Measurements from ENCODE around the gene LHPP. TPM values are rescaled to one million over a fixed set of nuclear protein-coding genes. Genes with fewer than 3 reads are reported as not detected.

Gene LHPP
- total and polyA plus RNA-seq, 10 of the 15 experiments (the other 5 are each of a cell fraction or from before 2014, with no cell fraction given): 0.79 to 9.8 (median 6.7) TPM

- TF ChIP-seq GABPA (IDR thresholded peaks at IDR 0.05; ENCODE audit: low read depth) (no peak), CBFB (IDR thresholded peaks at IDR 0.05; ENCODE audit: low read depth) (no peak), IKZF2 (IDR thresholded peaks at IDR 0.05) (no peak), PRDM15 (CRISPR knock-in tag; IDR thresholded peaks at IDR 0.05) (no peak), STAT1 (conservative IDR thresholded peaks at IDR 0.05) (no peak), STAT3 (IDR thresholded peaks at IDR 0.05; ENCODE audit: low read depth, low read length) (no peak), BRCA1 (IDR thresholded peaks at IDR 0.05; ENCODE audit: low read depth, low read length) (no peak)
Measured at GRCh38 chr10:124599588-124600050, 138.0 kb downstream of the LHPP start (continued).

GRCh38 chr10:124600051-124600880 is 138.6 kb downstream of the LHPP start:
- Histone ChIP-seq H3K9ac (ENCODE audit: control insufficient read depth, insufficient read depth, low read length) (no peak overlapping the region), H3K79me2 (ENCODE audit: control insufficient read depth, insufficient read depth, low read length) (no peaks in the 10 kb centered on the region), H3K4me1 (ENCODE audit: control insufficient read depth, insufficient read depth, low read length) (peaks cover 7% of the 10 kb centered on the region), H3K27ac (ENCODE audit: control insufficient read depth, insufficient read depth) (no peak overlapping the region), H3K4me2 (ENCODE audit: control insufficient read depth, insufficient read depth) (no peak overlapping the region), H2AFZ (ENCODE audit: control insufficient read depth, low read depth, low read length) (no peak overlapping the region), H3K36me3 (ENCODE audit: control insufficient read depth in 2 of 2, insufficient read depth in 2 of 2, low read length in 1 of 2) (no peaks in the 10 kb centered on the region), H3K9me3 (replicated peaks; ENCODE audit: control insufficient read depth, insufficient read depth, low read length) (no peaks in the 10 kb centered on the region), H3K27me3 (replicated peaks in 1 of 2; ENCODE audit: control insufficient read depth in 2 of 2, insufficient read depth in 2 of 2, low read length in 1 of 2) (no peaks in the 10 kb centered on the region), H4K20me1 (ENCODE audit: control insufficient read depth, insufficient read depth) (no peaks in the 10 kb centered on the region), H3K4me3 (no peak overlapping the region)
- FAIRE-seq (no peak), DNase-seq (ENCODE audit: low read depth, low spot score) (no peak), ATAC-seq (no peak)
- WGBS (ENCODE audit: insufficient coverage, insufficient replicate concordance, low lambda C conversion rate, missing lambda C conversion rate): 58% methylated on average over 18 of the region's 18 CpGs
- intact Hi-C loops (cut with micrococcal nuclease; ENCODE audit: unreplicated experiment) (no loop called here), in situ Hi-C loops (cut with MboI) (no loop called here)
- ChIA-PET RAD21 (ENCODE audit: unreplicated experiment) (no interaction called here), POLR2A (no interaction called here), SMC1A (ENCODE audit: uncharacterized antibody, unreplicated experiment) (no interaction called here), CTCF (no interaction called here)
- BruUV-seq (replicated peaks): no TSS peak
- TF ChIP-seq IRF5 (IDR thresholded peaks at IDR 0.05; ENCODE audit: borderline replicate concordance): no peak
- TF ChIP-seq NFIC (IDR thresholded peaks at IDR 0.05; ENCODE audit: low read depth, low read length): no peak
- TF ChIP-seq NR2F1 (conservative IDR thresholded peaks at IDR 0.05): no peak
- no peak for TF ChIP-seq REST (IDR thresholded peaks at IDR 0.05; ENCODE audit: low read depth, low read length)
